ENCODE measurements around the gene ZNF574.
"Not testable (repeated sequence)": the region's sequence is repeated elsewhere in the genome, so short reads cannot be mapped to it uniquely, and the experiment has no call there.

ZNF574 gene

GRCh38 chr19:42095142-42095813, 19.3 kb downstream of the ZNF574 start:
- DNase-seq (ENCODE audit: low read depth), result no peak
- TF ChIP-seq CTCF (conservative IDR thresholded peaks at IDR 0.05; ENCODE audit: low read depth, low read length), result no peak
- H3K4me3 ChIP-seq (ENCODE audit: low read length), result no peak overlapping the region

GRCh38 chr19:42095814-42096230, 19.9 kb downstream of the ZNF574 start:
- no peak for TF ChIP-seq CTCF (conservative IDR thresholded peaks at IDR 0.05; ENCODE audit: low read depth, low read length)
- H3K4me3 ChIP-seq (ENCODE audit: low read length), result peak overlapping the region; percentile 14
- DNase-seq (ENCODE audit: low read depth), result no peak

- H3K4me3 ChIP-seq (ENCODE audit: low read length), result peak overlapping the region; percentile 14
- DNase-seq (ENCODE audit: low read depth), result no peak
- no peak for TF ChIP-seq CTCF (conservative IDR thresholded peaks at IDR 0.05; ENCODE audit: low read depth, low read length)
Observed at GRCh38 chr19:42096255-42096837, 20.4 kb downstream of the ZNF574 start.

- TF ChIP-seq CTCF (conservative IDR thresholded peaks at IDR 0.05; ENCODE audit: low read depth, low read length), result no peak
- no peak overlapping the region for H3K4me3 ChIP-seq (ENCODE audit: low read length)
- DNase-seq (ENCODE audit: low read depth), result no peak
Observed at GRCh38 chr19:42097461-42097860, 21.5 kb downstream of the ZNF574 start.

- no peak for DNase-seq (ENCODE audit: low read depth)
- no peak overlapping the region for H3K4me3 ChIP-seq (ENCODE audit: low read length)
- no peak for TF ChIP-seq CTCF (conservative IDR thresholded peaks at IDR 0.05; ENCODE audit: low read depth, low read length)
Observed at GRCh38 chr19:42098781-42099180, 22.8 kb downstream of the ZNF574 start.

- TF ChIP-seq CTCF (conservative IDR thresholded peaks at IDR 0.05; ENCODE audit: low read depth, low read length), result no peak
- DNase-seq (ENCODE audit: low read depth), result no peak
- no peak overlapping the region for H3K4me3 ChIP-seq (ENCODE audit: low read length)
Observed at GRCh38 chr19:42099336-42099925, 23.5 kb downstream of the ZNF574 start.

GRCh38 chr19:42100241-42100640, 24.3 kb downstream of the ZNF574 start:
- not testable (repeated sequence) for H3K4me3 ChIP-seq (ENCODE audit: low read length); DNase-seq (ENCODE audit: low read depth)
